Muscle layer of colon (tissue), 2 donors: Measurements from ENCODE around the gene CACNA1D.

Experiments
- H3K27ac ChIP-seq: one replicate; pipeline ENCODE4 v1.7.0; 2013; ENCODE audit warnings: low read depth, mild to moderate bottlenecking, low read length, moderate library complexity
- H3K27me3 ChIP-seq, 2 donors: one replicate each; pipeline ENCODE4 v1.7.0; 2013; ENCODE audit warnings: low read length in 2 of 2, mild to moderate bottlenecking in 2 of 2; ENCODE audit not compliant: insufficient read depth in 2 of 2, control insufficient read depth in 1 of 2
- H3K36me3 ChIP-seq: one replicate; pipeline ENCODE4 v1.7.0; 2013; ENCODE audit warnings: mild to moderate bottlenecking, low read length; ENCODE audit not compliant: insufficient read depth
- H3K4me1 ChIP-seq: one replicate; pipeline ENCODE4 v1.7.0; 2013; ENCODE audit warnings: mild to moderate bottlenecking, low read length; ENCODE audit not compliant: insufficient read depth
- H3K4me3 ChIP-seq, 2 donors: one replicate each; pipeline ENCODE4 v1.7.0; 2013; ENCODE audit warnings: low read length in 2 of 2, low read depth in 1 of 2, mild to moderate bottlenecking in 1 of 2, moderate library complexity in 1 of 2
- H3K9ac ChIP-seq: one replicate; pipeline ENCODE4 v1.7.0; 2013; ENCODE audit warnings: low read length
- H3K9me3 ChIP-seq: one replicate; pipeline ENCODE4 v1.7.0; 2013; ENCODE audit warnings: mild to moderate bottlenecking, low read length
- donor health status: abdominal sarcoma.
- donor health status: Adenocarcinoma of cecum.

Gene CACNA1D

GRCh38 chr3:53780806-53781205 is 286.4 kb downstream of the CACNA1D start:
- Histone ChIP-seq H3K4me3 (no peak overlapping the region), H3K27me3 (no peaks in the 10 kb centered on the region), H3K9me3 (no peaks in the 10 kb centered on the region), H3K27ac (no peak overlapping the region), H3K36me3 (no peaks in the 10 kb centered on the region), H3K4me1 (peaks cover 4% of the 10 kb centered on the region), H3K9ac (no peak overlapping the region)

- Histone ChIP-seq H3K27me3 (no peaks in the 10 kb centered on the region), H3K9ac (no peak overlapping the region), H3K4me1 (no peaks in the 10 kb centered on the region), H3K36me3 (no peaks in the 10 kb centered on the region), H3K4me3 (no peak overlapping the region), H3K9me3 (no peaks in the 10 kb centered on the region), H3K27ac (no peak overlapping the region)
Measured at GRCh38 chr3:53787016-53787415, 292.6 kb downstream of the CACNA1D start.

- no peak overlapping the region for H3K4me3 ChIP-seq
- no peak overlapping the region for H3K9ac ChIP-seq
- no peaks in the 10 kb centered on the region for H3K4me1 ChIP-seq
- no peaks in the 10 kb centered on the region for H3K36me3 ChIP-seq
- no peaks in the 10 kb centered on the region for H3K27me3 ChIP-seq
- no peaks in the 10 kb centered on the region for H3K9me3 ChIP-seq
- no peak overlapping the region for H3K27ac ChIP-seq
Measured at GRCh38 chr3:53788038-53788437, 293.6 kb downstream of the CACNA1D start.

- Histone ChIP-seq H3K4me1 (no peaks in the 10 kb centered on the region), H3K9me3 (no peaks in the 10 kb centered on the region), H3K9ac (no peak overlapping the region), H3K27ac (no peak overlapping the region), H3K27me3 (no peaks in the 10 kb centered on the region), H3K36me3 (no peaks in the 10 kb centered on the region), H3K4me3 (no peak overlapping the region)
Measured at GRCh38 chr3:53789459-53789858, 295.0 kb downstream of the CACNA1D start.

GRCh38 chr3:53790470-53790869 is 296.1 kb downstream of the CACNA1D start:
- Histone ChIP-seq H3K4me1 (no peaks in the 10 kb centered on the region), H3K36me3 (no peaks in the 10 kb centered on the region), H3K27ac (no peak overlapping the region), H3K9me3 (no peaks in the 10 kb centered on the region), H3K27me3 (no peaks in the 10 kb centered on the region), H3K9ac (no peak overlapping the region), H3K4me3 (no peak overlapping the region)

GRCh38 chr3:53791317-53791716 is 296.9 kb downstream of the CACNA1D start:
- H3K4me1 ChIP-seq: peaks cover 1% of the 10 kb centered on the region
- H3K27ac ChIP-seq: no peak overlapping the region
- H3K4me3 ChIP-seq: no peak overlapping the region
- no peaks in the 10 kb centered on the region for H3K9me3 ChIP-seq
- H3K36me3 ChIP-seq: no peaks in the 10 kb centered on the region
- H3K27me3 ChIP-seq: no peaks in the 10 kb centered on the region
- H3K9ac ChIP-seq: no peak overlapping the region

- H3K27me3 ChIP-seq: no peaks in the 10 kb centered on the region
- H3K27ac ChIP-seq: no peak overlapping the region
- H3K9me3 ChIP-seq: no peaks in the 10 kb centered on the region
- H3K9ac ChIP-seq: no peak overlapping the region
- no peak overlapping the region for H3K4me3 ChIP-seq
- H3K36me3 ChIP-seq: no peaks in the 10 kb centered on the region
- peaks cover 3% of the 10 kb centered on the region for H3K4me1 ChIP-seq
Measured at GRCh38 chr3:53792866-53793265, 298.5 kb downstream of the CACNA1D start.

GRCh38 chr3:53794597-53794996 is 300.2 kb downstream of the CACNA1D start:
- Histone ChIP-seq H3K36me3 (no peaks in the 10 kb centered on the region), H3K9me3 (no peaks in the 10 kb centered on the region), H3K9ac (no peak overlapping the region), H3K4me1 (peaks cover 3% of the 10 kb centered on the region), H3K27me3 (no peaks in the 10 kb centered on the region), H3K4me3 (no peak overlapping the region), H3K27ac (no peak overlapping the region)

- H3K27ac ChIP-seq: no peak overlapping the region
- no peak overlapping the region for H3K4me3 ChIP-seq
- peaks cover 3% of the 10 kb centered on the region for H3K4me1 ChIP-seq
- no peaks in the 10 kb centered on the region for H3K9me3 ChIP-seq
- H3K36me3 ChIP-seq: no peaks in the 10 kb centered on the region
- no peaks in the 10 kb centered on the region for H3K27me3 ChIP-seq
- H3K9ac ChIP-seq: no peak overlapping the region
Measured at GRCh38 chr3:53795176-53795575, 300.8 kb downstream of the CACNA1D start.

- Histone ChIP-seq H3K36me3 (no peaks in the 10 kb centered on the region), H3K4me3 (no peak overlapping the region), H3K9ac (no peak overlapping the region), H3K9me3 (no peaks in the 10 kb centered on the region), H3K27ac (no peak overlapping the region), H3K4me1 (peaks cover 3% of the 10 kb centered on the region), H3K27me3 (no peaks in the 10 kb centered on the region)
Measured at GRCh38 chr3:53795789-53796560, 301.6 kb downstream of the CACNA1D start.

- H3K9ac ChIP-seq: no peak overlapping the region
- H3K27me3 ChIP-seq: no peaks in the 10 kb centered on the region
- H3K4me1 ChIP-seq: peaks cover 3% of the 10 kb centered on the region
- H3K36me3 ChIP-seq: no peaks in the 10 kb centered on the region
- no peaks in the 10 kb centered on the region for H3K9me3 ChIP-seq
- H3K27ac ChIP-seq: no peak overlapping the region
- H3K4me3 ChIP-seq: no peak overlapping the region
Measured at GRCh38 chr3:53798144-53798543, 303.7 kb downstream of the CACNA1D start.

- H3K4me3 ChIP-seq: no peak overlapping the region
- H3K27ac ChIP-seq: no peak overlapping the region
- no peaks in the 10 kb centered on the region for H3K9me3 ChIP-seq
- peaks cover 3% of the 10 kb centered on the region for H3K4me1 ChIP-seq
- no peaks in the 10 kb centered on the region for H3K36me3 ChIP-seq
- H3K27me3 ChIP-seq: no peaks in the 10 kb centered on the region
- no peak overlapping the region for H3K9ac ChIP-seq
Measured at GRCh38 chr3:53799338-53799865, 305.0 kb downstream of the CACNA1D start.
